HepG2 (cell line): ENCODE data around the gene FAM174C. TPM values are rescaled to one million over a fixed set of nuclear protein-coding genes. Genes with fewer than 3 reads are reported as not detected.

Experiments
- BCL3 ChIP-seq: sonication (generic); formaldehyde crosslinking; IDR thresholded peaks from 2 replicates; pipeline ENCODE4 v1.5.1; 2020; ENCODE audit warnings: mild to moderate bottlenecking, missing genetic modification reagents, moderate library complexity
- CREB1 ChIP-seq, 2 experiments: fragments of 450-650 bp in 1 of 2; IDR thresholded peaks; 2 replicates each; pipeline ENCODE4 v1.6.1; 2016 to 2017; ENCODE audit warnings: control low read depth in 1 of 2, mild to moderate bottlenecking in 1 of 2, missing compliant biosample characterization in 1 of 2, missing genetic modification characterization in 1 of 2
- E2F5 ChIP-seq: sonication (generic); formaldehyde crosslinking; conservative IDR thresholded peaks from 2 replicates; pipeline ENCODE4 v1.4.0; 2020; ENCODE audit warnings: missing genetic modification reagents
- GABPB1 ChIP-seq: IDR thresholded peaks from 2 replicates; pipeline ENCODE4 v1.6.1; 2016; ENCODE audit warnings: mild to moderate bottlenecking, missing genetic modification reagents, moderate library complexity, missing compliant biosample characterization
- IRF1 ChIP-seq: sonication (generic); formaldehyde crosslinking; IDR thresholded peaks from 2 replicates; pipeline ENCODE4 v1.4.0; 2020; ENCODE audit warnings: low read depth, mild to moderate bottlenecking, missing genetic modification reagents
- IRF9 ChIP-seq: sonication (generic); formaldehyde crosslinking; IDR thresholded peaks from 2 replicates; pipeline ENCODE4 v1.8.0; 2022; ENCODE audit warnings: missing genetic modification reagents, mild to moderate bottlenecking, borderline replicate concordance
- MTERF4 ChIP-seq: sonication (generic); formaldehyde crosslinking; IDR thresholded peaks from 2 replicates; pipeline ENCODE4 v1.8.0; 2023; ENCODE audit warnings: mild to moderate bottlenecking, missing genetic modification reagents
- NCOA5 ChIP-seq: sonication (generic); formaldehyde crosslinking; IDR thresholded peaks from 2 replicates; pipeline ENCODE4 v1.4.0; 2020; ENCODE audit warnings: missing genetic modification reagents
- PAF1 ChIP-seq: IDR thresholded peaks from 2 replicates; pipeline ENCODE4 v1.6.1; 2016; ENCODE audit warnings: missing genetic modification reagents, missing compliant biosample characterization
- PAXIP1 ChIP-seq: sonication (generic); formaldehyde crosslinking; conservative IDR thresholded peaks from 2 replicates; pipeline ENCODE4 v1.4.0; 2020; ENCODE audit warnings: mild to moderate bottlenecking, missing genetic modification reagents, moderate library complexity
- PITX1 ChIP-seq: sonication (generic); formaldehyde crosslinking; IDR thresholded peaks from 2 replicates; pipeline ENCODE4 v1.5.1; 2020; ENCODE audit warnings: mild to moderate bottlenecking, missing genetic modification reagents
- RBM22 ChIP-seq: fragments of 200-400 bp; formaldehyde crosslinking; optimal IDR thresholded peaks from 2 replicates; pipeline ENCODE3; 2017; ENCODE audit warnings: mild to moderate bottlenecking, low read length, moderate library complexity
- REL ChIP-seq: sonication (generic); formaldehyde crosslinking; conservative IDR thresholded peaks from 2 replicates; pipeline ENCODE4 v1.8.0; 2022; ENCODE audit warnings: mild to moderate bottlenecking, missing genetic modification reagents, moderate library complexity
- RFX1 ChIP-seq: fragments of 450-650 bp; IDR thresholded peaks from 2 replicates; pipeline ENCODE4 v1.6.1; 2017
- SNAPC5 ChIP-seq: sonication (generic); formaldehyde crosslinking; IDR thresholded peaks from 2 replicates; pipeline ENCODE4 v1.8.1; 2023; ENCODE audit warnings: mild to moderate bottlenecking, missing genetic modification reagents, borderline replicate concordance
- SP5 ChIP-seq: IDR thresholded peaks from 2 replicates; pipeline ENCODE4 v1.6.1; 2016; ENCODE audit warnings: low read depth, borderline replicate concordance
- ZNF224 ChIP-seq: sonication (generic); formaldehyde crosslinking; IDR thresholded peaks from 2 replicates; pipeline ENCODE4 v1.5.0; 2020; ENCODE audit warnings: mild to moderate bottlenecking, missing genetic modification reagents
- ZNF296 ChIP-seq: sonication (generic); formaldehyde crosslinking; conservative IDR thresholded peaks from 2 replicates; pipeline ENCODE4 v1.5.0; 2020; ENCODE audit warnings: mild to moderate bottlenecking, missing genetic modification reagents
- ZNF317 ChIP-seq: sonication (generic); formaldehyde crosslinking; IDR thresholded peaks from 2 replicates; pipeline ENCODE4 v1.5.0; 2020; ENCODE audit warnings: mild to moderate bottlenecking, missing genetic modification reagents
- ZNF616 ChIP-seq: sonication (generic); formaldehyde crosslinking; IDR thresholded peaks from 2 replicates; pipeline ENCODE4 v1.5.0; 2020; ENCODE audit warnings: low read depth, mild to moderate bottlenecking, missing genetic modification reagents
- ZNF777 ChIP-seq: sonication (generic); formaldehyde crosslinking; IDR thresholded peaks from 2 replicates; pipeline ENCODE4 v1.4.0; 2020; ENCODE audit warnings: missing genetic modification reagents
- polyA plus RNA-seq, 8 experiments: library from polyadenylated mRNA; depleted of rRNA in 3 of 8; stranded (reverse) in 7 of 8; unstranded in 1 of 8; fragments of >200 nt; fragmentation: Illumina TruSeq in 4 of 8; extraction: Trizol in 4 of 8; gene quantifications; 2 replicates each; pipeline versions ENCODE4 v1.2.1 to v1.2.3, GENCODE V29; 2011 to 2016; ENCODE audit warnings: low read depth in 4 of 8, missing spikeins in 1 of 8, mixed read lengths in 1 of 8; ENCODE audit not compliant: insufficient read depth in 1 of 8
- total RNA-seq, 5 experiments: library from RNA; depleted of rRNA; stranded (reverse); fragments of >200 nt; fragmentation: Illumina TruSeq; extraction: Trizol; gene quantifications; 2 replicates each; pipeline ENCODE4 v1.2.3, GENCODE V29; 2016; ENCODE audit warnings: low read depth in 1 of 5

The FAM174C gene
- total and polyA plus RNA-seq, 2 of the 13 experiments (the other 11 are each of a cell fraction or from before 2014, with no cell fraction given) = 19.5 to 31.3 TPM

GRCh38 chr19:1248786-1249297 lies 26.5 kb upstream of the FAM174C start (continued):
- TF ChIP-seq MTERF4 (CRISPR knock-in tag) (no peak), PITX1 (CRISPR knock-in tag) (no peak), ZNF317 (CRISPR knock-in tag) (no peak), SNAPC5 (CRISPR knock-in tag) (no peak), IRF9 (CRISPR knock-in tag) (no peak), ZNF777 (CRISPR knock-in tag) (no peak), SP5 (CRISPR knock-in tag) (peak; percentile 63; the same call in 1 of the 2 replicates), PAXIP1 (CRISPR knock-in tag) (no peak; the same call in 1 of the 2 replicates), PAF1 (no peak), ZNF296 (CRISPR knock-in tag) (no peak), ZNF224 (CRISPR knock-in tag) (no peak), IRF1 (CRISPR knock-in tag) (no peak), RBM22 (peak; percentile 91), ZNF616 (CRISPR knock-in tag) (no peak), E2F5 (CRISPR knock-in tag) (no peak; the same call in 1 of the 2 replicates), BCL3 (CRISPR knock-in tag) (no peak), RFX1 (no peak), NCOA5 (CRISPR knock-in tag) (no peak), CREB1 (IDR thresholded peaks at IDR 0.05) (peak; percentile 83; the same call in 1 of the 2 replicates), CREB1 (CRISPR knock-in tag; IDR thresholded peaks at IDR 0.05) (no peak), REL (CRISPR knock-in tag) (no peak), GABPB1 (CRISPR knock-in tag) (no peak)
